GM12873 (cell line): Measurements from ENCODE around the gene LAS1L.

Source experiments
- TF ChIP-seq, protein P1 (sequence below): IDR thresholded peaks from 2 replicates; pipeline ENCODE4 v1.5.1; 2012; ENCODE audit warnings: low read depth, mild to moderate bottlenecking, moderate library complexity, low read length, control low read depth; ENCODE audit not compliant: insufficient read depth; ENCODE audit errors: missing control alignments

Gene LAS1L

GRCh38 chrX:65463550-65463949, 71.0 kb downstream of the LAS1L start:
- TF ChIP-seq, protein P1, sequence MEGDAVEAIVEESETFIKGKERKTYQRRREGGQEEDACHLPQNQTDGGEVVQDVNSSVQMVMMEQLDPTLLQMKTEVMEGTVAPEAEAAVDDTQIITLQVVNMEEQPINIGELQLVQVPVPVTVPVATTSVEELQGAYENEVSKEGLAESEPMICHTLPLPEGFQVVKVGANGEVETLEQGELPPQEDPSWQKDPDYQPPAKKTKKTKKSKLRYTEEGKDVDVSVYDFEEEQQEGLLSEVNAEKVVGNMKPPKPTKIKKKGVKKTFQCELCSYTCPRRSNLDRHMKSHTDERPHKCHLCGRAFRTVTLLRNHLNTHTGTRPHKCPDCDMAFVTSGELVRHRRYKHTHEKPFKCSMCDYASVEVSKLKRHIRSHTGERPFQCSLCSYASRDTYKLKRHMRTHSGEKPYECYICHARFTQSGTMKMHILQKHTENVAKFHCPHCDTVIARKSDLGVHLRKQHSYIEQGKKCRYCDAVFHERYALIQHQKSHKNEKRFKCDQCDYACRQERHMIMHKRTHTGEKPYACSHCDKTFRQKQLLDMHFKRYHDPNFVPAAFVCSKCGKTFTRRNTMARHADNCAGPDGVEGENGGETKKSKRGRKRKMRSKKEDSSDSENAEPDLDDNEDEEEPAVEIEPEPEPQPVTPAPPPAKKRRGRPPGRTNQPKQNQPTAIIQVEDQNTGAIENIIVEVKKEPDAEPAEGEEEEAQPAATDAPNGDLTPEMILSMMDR: no peak
